ENCODE measurements around the gene FAM210A.

GRCh38 chr18:13621886-13622619, 104.3 kb downstream of the FAM210A start:
- TF ChIP-seq CTCF (conservative IDR thresholded peaks at IDR 0.05) (no peak), EZH2 (IDR thresholded peaks at IDR 0.05; ENCODE audit: low read depth) (no peak)
